BLaER1 (cell line): ENCODE measurements around the gene RPS6KA2.

Experiments
- H3K27ac ChIP-seq: shearing (Covaris generic); formaldehyde crosslinking; 2 replicates; pipeline ENCODE4 v1.8.1; 2022
- H3K27me3 ChIP-seq: shearing (Covaris generic); formaldehyde crosslinking; 2 replicates; pipeline ENCODE4 v1.8.1; 2022
- H3K36me3 ChIP-seq: shearing (Covaris generic); formaldehyde crosslinking; 2 replicates; pipeline ENCODE4 v1.8.1; 2022
- H3K4me1 ChIP-seq: shearing (Covaris generic); formaldehyde crosslinking; 2 replicates; pipeline ENCODE4 v1.8.1; 2022
- H3K4me2 ChIP-seq: shearing (Covaris generic); formaldehyde crosslinking; 2 replicates; pipeline ENCODE4 v1.8.1; 2022
- H3K4me3 ChIP-seq: shearing (Covaris generic); formaldehyde crosslinking; 2 replicates; pipeline ENCODE4 v1.8.1; 2022
- H3K9ac ChIP-seq: shearing (Covaris generic); formaldehyde crosslinking; 2 replicates; pipeline ENCODE4 v1.8.1; 2022
- H3K9me3 ChIP-seq: shearing (Covaris generic); formaldehyde crosslinking; 2 replicates; pipeline ENCODE4 v1.8.1; 2022
- H4K20me1 ChIP-seq: shearing (Covaris generic); formaldehyde crosslinking; 2 replicates; pipeline ENCODE4 v1.8.1; 2022
- Cebpa-rat ChIP-seq: shearing (Covaris generic); IDR thresholded peaks from 2 replicates; pipeline ENCODE4 v1.8.1; 2022

The RPS6KA2 gene

GRCh38 chr6:166417285-166417691 lies 209.8 kb downstream of the RPS6KA2 start:
- Histone ChIP-seq H3K27me3 (no peaks in the 10 kb centered on the region), H3K9ac (no peak overlapping the region), H3K4me2 (no peak overlapping the region), H3K4me3 (no peak overlapping the region), H3K4me1 (peaks cover 22% of the 10 kb centered on the region), H3K27ac (no peak overlapping the region), H3K36me3 (no peaks in the 10 kb centered on the region), H4K20me1 (no peaks in the 10 kb centered on the region), H3K9me3 (no peaks in the 10 kb centered on the region)
- TF ChIP-seq Cebpa-rat: no peak

- no peak for TF ChIP-seq Cebpa-rat
- Histone ChIP-seq H4K20me1 (no peaks in the 10 kb centered on the region), H3K27me3 (no peaks in the 10 kb centered on the region), H3K27ac (no peak overlapping the region), H3K4me3 (no peak overlapping the region), H3K9ac (no peak overlapping the region), H3K4me1 (peaks cover 23% of the 10 kb centered on the region), H3K4me2 (no peak overlapping the region), H3K36me3 (no peaks in the 10 kb centered on the region), H3K9me3 (no peaks in the 10 kb centered on the region)
Measured at GRCh38 chr6:166415833-166416347, 211.2 kb downstream of the RPS6KA2 start.

- H3K4me1 ChIP-seq: peaks cover 26% of the 10 kb centered on the region
- no peak overlapping the region for H3K27ac ChIP-seq
- no peak overlapping the region for H3K9ac ChIP-seq
- no peaks in the 10 kb centered on the region for H3K9me3 ChIP-seq
- H3K27me3 ChIP-seq: no peaks in the 10 kb centered on the region
- H3K4me3 ChIP-seq: no peak overlapping the region
- no peak overlapping the region for H3K4me2 ChIP-seq
- no peaks in the 10 kb centered on the region for H4K20me1 ChIP-seq
- H3K36me3 ChIP-seq: no peaks in the 10 kb centered on the region
- TF ChIP-seq Cebpa-rat: no peak
Measured at GRCh38 chr6:166415306-166415705, 211.7 kb downstream of the RPS6KA2 start.

- no peak for TF ChIP-seq Cebpa-rat
- Histone ChIP-seq H4K20me1 (no peaks in the 10 kb centered on the region), H3K27me3 (no peaks in the 10 kb centered on the region), H3K4me3 (no peak overlapping the region), H3K9me3 (no peaks in the 10 kb centered on the region), H3K4me1 (peaks cover 21% of the 10 kb centered on the region), H3K4me2 (no peak overlapping the region), H3K36me3 (no peaks in the 10 kb centered on the region), H3K27ac (no peak overlapping the region), H3K9ac (no peak overlapping the region)
Measured at GRCh38 chr6:166413491-166413951, 213.5 kb downstream of the RPS6KA2 start.

DNA sequence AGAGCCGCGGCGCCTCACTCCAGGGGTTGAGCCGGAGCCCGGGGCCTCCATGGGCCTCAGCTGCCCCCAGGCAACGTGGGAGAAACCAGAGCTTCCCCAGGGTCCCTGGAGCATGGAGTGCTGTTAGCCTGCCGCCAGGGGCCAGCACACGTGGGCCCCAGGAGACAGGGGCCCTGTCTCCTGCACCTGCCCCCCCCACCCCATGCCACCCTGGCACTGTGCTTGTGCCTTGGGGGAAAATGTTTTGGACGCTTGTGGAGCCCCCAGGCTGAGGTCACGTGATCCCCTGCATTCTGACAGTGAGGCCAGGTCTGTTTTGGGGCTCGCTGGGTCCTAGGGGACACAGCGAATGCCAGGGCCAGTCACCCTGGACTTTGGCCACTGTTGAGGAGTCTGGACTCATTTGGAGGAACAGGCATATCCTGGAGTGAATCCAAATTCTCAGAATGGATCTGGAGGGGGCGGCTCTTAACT lies 214.1 kb downstream of the RPS6KA2 start:
- H3K36me3 ChIP-seq: no peaks in the 10 kb centered on the region

GRCh38 chr6:166412156-166412910 lies 214.7 kb downstream of the RPS6KA2 start:
- Histone ChIP-seq H4K20me1 (no peaks in the 10 kb centered on the region), H3K9ac (no peak overlapping the region), H3K27me3 (no peaks in the 10 kb centered on the region), H3K4me1 (peaks cover 21% of the 10 kb centered on the region), H3K4me2 (no peak overlapping the region), H3K4me3 (no peak overlapping the region), H3K9me3 (no peaks in the 10 kb centered on the region), H3K36me3 (no peaks in the 10 kb centered on the region), H3K27ac (no peak overlapping the region)
- TF ChIP-seq Cebpa-rat: no peak

More for the DNA sequence above, 214.1 kb downstream of the RPS6KA2 start:
- H3K4me1 ChIP-seq: peaks cover 21% of the 10 kb centered on the region
- no peaks in the 10 kb centered on the region for H3K9me3 ChIP-seq
- no peak overlapping the region for H3K9ac ChIP-seq
- no peak overlapping the region for H3K4me3 ChIP-seq
- H4K20me1 ChIP-seq: no peaks in the 10 kb centered on the region
- no peak overlapping the region for H3K27ac ChIP-seq
- no peak overlapping the region for H3K4me2 ChIP-seq
- no peaks in the 10 kb centered on the region for H3K27me3 ChIP-seq
- TF ChIP-seq Cebpa-rat: no peak

- Histone ChIP-seq H3K4me2 (no peak overlapping the region), H4K20me1 (no peaks in the 10 kb centered on the region), H3K27me3 (no peaks in the 10 kb centered on the region), H3K9ac (no peak overlapping the region), H3K4me1 (peaks cover 21% of the 10 kb centered on the region), H3K4me3 (no peak overlapping the region), H3K27ac (no peak overlapping the region), H3K9me3 (no peaks in the 10 kb centered on the region), H3K36me3 (no peaks in the 10 kb centered on the region)
- no peak for TF ChIP-seq Cebpa-rat
Measured at GRCh38 chr6:166411721-166412151, 215.3 kb downstream of the RPS6KA2 start.

DNA sequence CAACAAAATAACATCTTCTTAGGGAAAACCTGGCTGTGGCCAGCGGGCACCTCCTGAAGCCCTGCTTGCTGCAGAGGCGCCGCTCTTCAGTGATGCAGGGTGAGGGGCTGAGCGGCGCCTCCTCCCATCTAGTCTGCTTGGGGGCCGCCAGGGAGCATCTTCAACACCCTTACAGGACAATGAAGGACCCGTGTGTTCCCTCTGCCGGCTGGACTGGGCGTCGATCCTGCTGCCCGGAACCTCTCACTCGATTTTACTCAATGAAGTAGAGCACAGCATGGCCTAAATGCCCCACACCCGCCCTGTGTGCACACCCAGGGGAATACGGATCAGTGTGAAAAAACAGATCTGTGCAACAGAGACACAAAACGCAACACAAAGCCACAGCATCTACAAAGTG lies 215.8 kb downstream of the RPS6KA2 start:
- peaks cover 21% of the 10 kb centered on the region for H3K4me1 ChIP-seq
- H3K36me3 ChIP-seq: no peaks in the 10 kb centered on the region
- H3K27me3 ChIP-seq: no peaks in the 10 kb centered on the region
- H3K4me2 ChIP-seq: no peak overlapping the region
- H3K9ac ChIP-seq: no peak overlapping the region
- H3K27ac ChIP-seq: no peak overlapping the region
- no peaks in the 10 kb centered on the region for H3K9me3 ChIP-seq
- no peak overlapping the region for H3K4me3 ChIP-seq
- no peak for TF ChIP-seq Cebpa-rat
- H4K20me1 ChIP-seq: no peaks in the 10 kb centered on the region

DNA sequence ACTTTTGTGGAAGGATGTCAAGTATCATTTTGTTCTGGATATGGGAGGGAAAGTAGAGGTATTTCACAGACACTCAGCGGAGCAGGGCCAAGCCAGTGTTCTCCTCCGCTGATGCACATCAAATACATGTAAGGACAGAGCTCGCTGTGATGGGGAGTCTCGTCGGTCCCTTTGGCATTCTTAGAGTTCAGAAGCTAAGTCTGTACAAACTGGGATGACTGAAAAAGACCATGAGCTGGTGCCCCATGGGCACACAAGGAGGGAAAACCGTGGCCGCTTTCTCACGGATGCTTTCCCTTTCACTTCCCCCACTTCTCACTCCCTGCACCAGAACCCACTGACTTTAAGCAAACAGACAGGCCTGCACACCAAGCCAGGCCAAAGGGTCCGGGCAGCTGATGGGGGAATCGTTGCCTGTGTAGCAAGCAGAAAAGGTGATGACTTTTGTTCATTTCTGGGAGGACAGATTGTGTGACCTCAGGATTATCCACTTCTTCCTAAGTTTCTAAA lies 216.6 kb downstream of the RPS6KA2 start:
- no peaks in the 10 kb centered on the region for H4K20me1 ChIP-seq
- H3K4me1 ChIP-seq: peaks cover 21% of the 10 kb centered on the region
- no peak overlapping the region for H3K4me3 ChIP-seq
- no peak overlapping the region for H3K9ac ChIP-seq
- no peak for TF ChIP-seq Cebpa-rat
- H3K27me3 ChIP-seq: no peaks in the 10 kb centered on the region
- no peak overlapping the region for H3K27ac ChIP-seq
- peak overlapping the region; percentile 54 for H3K4me2 ChIP-seq
- H3K9me3 ChIP-seq: no peaks in the 10 kb centered on the region
- H3K36me3 ChIP-seq: no peaks in the 10 kb centered on the region
